Erythroblast (primary cell): ENCODE measurements around the gene CYB561D1.

ENCODE experiments used
- GATA1 ChIP-seq: IDR thresholded peaks from 2 replicates; pipeline ENCODE4 v1.6.1; 2011; ENCODE audit warnings: low read depth, mild to moderate bottlenecking, control low read depth, low read length, moderate library complexity
- POLR2A ChIP-seq: IDR thresholded peaks from 2 replicates; pipeline ENCODE4 v1.6.1; 2011; ENCODE audit warnings: mild to moderate bottlenecking, low read length

DNA sequence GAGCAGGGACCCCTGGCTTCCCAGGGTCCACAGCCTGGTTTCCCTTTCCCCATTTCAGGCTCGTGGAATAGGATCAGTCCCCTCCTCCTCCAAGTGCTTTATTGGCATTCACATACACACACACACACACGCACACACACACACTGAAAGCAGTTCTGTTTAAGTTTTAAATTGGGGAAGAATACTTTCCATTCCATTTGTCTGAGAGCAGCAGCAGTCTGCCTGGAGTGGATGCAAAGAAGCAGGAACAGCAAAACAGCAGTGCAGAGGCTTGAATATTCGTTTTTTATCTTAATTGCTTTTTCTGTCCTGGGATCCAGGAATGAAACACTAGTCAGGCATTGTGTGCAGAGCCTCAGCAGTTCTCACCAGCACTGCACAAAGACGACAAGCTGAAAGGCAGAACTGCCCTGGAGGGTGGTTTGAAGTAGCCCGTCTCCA is 7.1 kb downstream of the CYB561D1 start:
- TF ChIP-seq POLR2A: no peak
- TF ChIP-seq GATA1: no peak
